Pulmonary artery endothelial cell (primary cell): ENCODE results near the gene ZC2HC1B. TPM values are rescaled to one million over a fixed set of nuclear protein-coding genes. Genes with fewer than 3 reads are reported as not detected.
"Not testable (repeated sequence)": the region's sequence is repeated elsewhere in the genome, so short reads cannot be mapped to it uniquely, and the experiment has no call there.

ENCODE experiments used
- DNase-seq: peaks from one replicate; pipeline ENCODE4 v3.0.0-alpha.2; 2011; ENCODE audit warnings: low read depth, low spot score
- total RNA-seq: library from RNA; depleted of rRNA; stranded (reverse); fragments of >200 nt; gene quantifications from 2 replicates; pipeline ENCODE4 v1.2.3, GENCODE V29; 2014

Gene ZC2HC1B, protein sequence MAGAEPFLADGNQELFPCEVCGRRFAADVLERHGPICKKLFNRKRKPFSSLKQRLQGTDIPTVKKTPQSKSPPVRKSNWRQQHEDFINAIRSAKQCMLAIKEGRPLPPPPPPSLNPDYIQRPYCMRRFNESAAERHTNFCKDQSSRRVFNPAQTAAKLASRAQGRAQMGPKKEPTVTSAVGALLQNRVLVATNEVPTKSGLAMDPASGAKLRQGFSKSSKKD
- total RNA-seq: not detected in 2 replicates

DNA sequence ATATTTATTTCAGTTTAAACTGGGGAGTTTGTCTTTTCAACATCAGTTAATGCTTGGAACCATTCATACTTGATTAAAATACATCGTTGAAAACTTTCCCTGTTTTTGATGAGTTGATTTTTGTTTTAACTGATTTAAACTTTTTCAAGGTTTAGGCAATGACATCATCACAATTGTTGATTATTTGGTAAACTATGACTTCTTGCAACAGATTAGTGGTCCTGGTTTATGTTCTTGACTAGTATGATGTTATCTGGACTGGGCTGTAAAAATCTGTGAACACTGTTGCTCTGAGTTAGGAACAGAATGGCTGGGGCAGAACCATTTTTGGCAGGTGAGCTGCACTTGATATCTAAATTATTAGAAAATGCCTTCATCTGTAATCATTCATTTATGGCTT lies at the start of gene ZC2HC1B:
TSS of gene ZC2HC1B (plus strand) at position 241 of the 400 bp plus-strand sequence. CDS start at position 307, 66 bp downstream.
- DNase-seq: no peak

DNA sequence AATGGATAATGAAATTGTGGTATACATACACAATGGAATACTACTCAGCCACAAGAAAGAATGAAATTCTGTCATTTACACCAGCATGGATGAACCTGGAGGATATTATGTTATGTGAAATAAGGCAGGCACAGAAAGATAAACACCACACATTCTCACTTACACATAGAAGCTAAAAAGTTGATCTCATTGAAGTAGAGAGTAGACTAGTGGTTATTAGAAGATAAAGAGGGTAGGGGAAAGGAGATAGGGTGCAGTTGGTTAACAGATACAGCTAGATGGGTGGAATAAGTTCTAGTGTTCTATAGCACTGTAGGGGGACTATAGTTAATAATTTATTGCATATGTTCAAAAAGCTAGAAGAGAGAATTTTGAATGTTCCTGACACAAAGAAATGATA lies 46.7 kb upstream of the ZC2HC1B start:
- DNase-seq: no peak

DNA sequence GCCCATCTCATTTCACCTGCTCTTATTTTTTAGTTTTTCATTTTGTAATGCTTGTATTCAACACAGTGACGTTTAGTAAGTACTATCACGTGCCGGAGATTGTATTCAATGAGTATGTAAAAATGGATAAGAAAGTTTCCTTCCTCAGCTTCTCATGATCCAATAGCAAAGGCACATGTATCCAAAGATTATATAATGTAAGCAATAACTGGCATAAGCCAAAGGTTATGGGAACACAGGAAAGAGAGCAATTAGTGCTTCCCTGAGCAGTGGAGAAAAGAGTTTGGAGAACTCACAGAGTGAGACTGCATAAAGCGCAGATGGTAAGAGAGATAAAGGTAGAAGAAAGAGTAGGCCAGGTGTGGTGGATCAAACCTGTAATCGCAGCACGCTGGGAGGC lies 42.9 kb upstream of the ZC2HC1B start:
- peak; percentile 83 for DNase-seq

DNA sequence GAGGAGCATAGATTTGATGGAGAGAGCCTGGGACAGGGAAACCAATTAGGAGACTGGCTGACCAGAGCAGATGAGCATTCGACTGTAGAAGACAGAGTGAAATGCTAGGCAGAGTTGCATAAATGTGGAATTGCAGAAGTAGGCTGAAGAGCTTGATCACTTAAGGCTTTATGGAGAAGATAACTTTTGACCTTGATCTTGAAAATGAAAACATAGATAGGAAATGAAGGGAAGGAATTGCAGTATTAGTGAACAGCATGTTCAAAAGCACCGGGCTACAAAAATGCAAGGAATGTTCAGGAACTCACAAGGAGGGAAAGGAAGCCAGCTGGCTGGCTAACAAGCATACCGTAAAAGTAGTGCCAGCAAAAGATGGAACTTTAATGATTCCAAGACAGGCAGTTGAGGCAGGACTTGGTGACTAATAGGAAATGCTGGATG lies 41.7 kb upstream of the ZC2HC1B start:
- DNase-seq: peak; percentile 96

DNA sequence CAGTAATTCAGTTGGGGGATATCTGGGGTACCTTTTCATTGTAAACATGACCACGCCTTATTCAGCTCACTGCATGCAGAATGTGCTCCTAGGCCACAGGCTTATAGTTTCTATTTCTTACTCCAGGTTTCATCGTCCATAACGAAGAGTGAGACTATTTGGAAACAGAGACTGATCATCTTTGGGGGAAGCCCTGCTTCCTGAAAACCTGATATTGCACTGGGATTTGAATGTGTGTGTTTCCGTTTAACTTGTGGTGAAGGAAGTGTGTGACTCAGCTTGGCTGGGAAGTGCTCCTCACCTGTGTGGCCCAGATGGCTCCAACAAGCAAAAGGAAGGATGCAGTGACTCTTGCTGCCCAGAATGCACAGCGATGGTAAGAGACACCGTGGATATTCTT lies 40.7 kb upstream of the ZC2HC1B start:
- DNase-seq: peak; percentile 76

DNA sequence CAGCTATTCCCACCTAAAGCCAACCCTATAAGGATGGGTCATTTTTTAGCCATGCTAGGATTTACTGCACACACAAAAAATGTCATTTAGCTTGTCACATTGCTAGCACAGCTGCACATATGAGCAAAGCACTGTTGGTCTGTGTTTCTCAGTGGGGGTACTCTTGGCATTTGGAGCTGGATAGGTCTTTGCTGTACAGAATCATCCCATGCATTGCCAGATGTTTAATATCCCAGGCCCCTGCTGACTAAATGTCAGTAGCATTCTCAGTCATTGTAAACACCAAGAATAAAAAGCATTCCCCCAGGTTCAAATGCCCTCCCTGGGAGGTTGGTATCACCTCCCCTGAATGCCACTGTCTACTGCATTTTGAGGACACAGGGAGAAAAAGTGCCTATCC lies 35.7 kb upstream of the ZC2HC1B start:
- no peak for DNase-seq

DNA sequence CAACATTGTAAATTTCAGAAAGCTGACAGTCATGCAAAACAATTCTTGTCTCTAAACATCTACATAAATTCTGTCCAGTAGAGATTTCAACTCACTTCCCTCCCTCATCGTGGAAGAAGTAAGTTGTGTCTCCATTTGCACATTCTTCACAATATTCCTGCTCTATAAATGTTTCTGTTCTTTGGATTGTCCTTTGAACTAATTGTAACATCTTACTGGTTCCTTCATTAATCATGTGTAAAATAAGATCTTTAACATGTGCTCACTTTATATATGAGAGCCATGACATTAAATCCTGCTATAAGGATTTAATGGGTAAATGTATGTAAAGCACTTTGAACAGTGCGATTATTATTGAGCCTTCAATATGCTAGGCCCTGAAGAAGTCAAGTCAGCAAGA lies 28.1 kb upstream of the ZC2HC1B start:
- no peak for DNase-seq

DNA sequence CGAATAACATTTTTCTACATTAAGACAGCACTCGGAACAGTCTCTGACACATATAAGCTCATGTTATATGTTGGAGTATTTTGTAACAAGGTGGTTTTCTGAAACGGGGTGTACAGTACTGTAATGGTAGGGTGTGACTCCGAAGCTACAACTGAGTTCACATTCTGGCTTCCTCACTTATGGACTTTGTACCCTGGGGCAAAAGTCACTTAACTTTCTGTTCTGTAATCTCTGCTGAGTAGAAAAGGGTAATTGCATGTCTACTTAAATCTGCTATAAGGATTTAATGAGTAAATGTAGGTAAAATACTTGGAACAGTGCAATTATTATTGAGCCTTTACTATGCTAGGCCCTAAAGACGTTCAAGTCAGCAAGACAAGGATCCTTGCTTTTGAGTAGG lies 25.9 kb upstream of the ZC2HC1B start:
- no peak for DNase-seq

DNA sequence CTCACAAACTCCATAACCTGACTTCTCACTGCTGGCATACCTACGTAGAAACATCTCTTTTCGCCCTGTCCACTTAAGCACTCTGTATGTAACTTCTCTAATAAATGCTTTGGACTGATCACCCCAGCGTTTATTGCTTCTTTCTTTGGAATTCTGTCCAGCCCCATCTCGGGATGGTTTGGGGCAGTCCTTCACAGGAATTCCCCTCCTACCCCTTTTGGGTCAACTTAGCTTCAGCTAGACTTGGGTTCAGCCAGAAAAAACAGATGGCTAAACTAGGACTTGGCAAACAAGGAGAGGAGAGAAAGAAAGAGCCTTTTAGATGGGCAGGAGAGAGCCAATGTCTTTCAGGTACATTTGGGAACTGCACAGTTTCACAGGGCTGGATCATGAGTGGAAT lies 25.1 kb upstream of the ZC2HC1B start:
- no peak for DNase-seq

DNA sequence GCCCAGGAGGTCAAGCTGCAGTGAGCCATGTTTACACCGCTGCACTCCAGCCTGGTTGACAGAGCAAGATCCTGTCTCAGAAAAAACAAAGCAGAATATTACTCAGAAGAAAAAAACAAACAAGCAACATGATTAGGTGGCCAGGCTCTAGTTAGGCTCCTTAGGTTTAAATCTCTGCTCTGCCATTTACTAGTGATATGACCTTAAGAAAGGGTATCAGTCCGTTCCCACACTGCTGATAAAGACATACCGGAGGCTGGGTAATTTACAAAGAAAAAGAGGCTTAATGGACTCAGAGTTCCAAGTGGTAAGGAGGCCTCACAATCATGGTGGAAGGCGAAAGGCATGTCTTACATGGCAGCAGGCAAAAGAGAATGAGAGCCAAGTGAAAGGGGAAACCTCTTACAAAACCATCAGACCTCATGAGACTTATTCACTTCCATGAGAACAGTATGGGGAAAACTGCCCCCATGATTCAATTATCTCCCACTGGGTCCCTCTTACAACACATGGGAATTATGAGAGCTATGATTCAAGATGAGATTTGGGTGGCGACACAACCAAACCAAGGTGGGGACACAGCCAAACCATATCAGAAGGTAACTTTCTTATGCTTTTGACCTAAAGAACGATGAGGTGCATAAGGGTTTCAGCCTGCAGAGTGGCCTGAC lies 23.5 kb upstream of the ZC2HC1B start:
- no peak for DNase-seq

DNA sequence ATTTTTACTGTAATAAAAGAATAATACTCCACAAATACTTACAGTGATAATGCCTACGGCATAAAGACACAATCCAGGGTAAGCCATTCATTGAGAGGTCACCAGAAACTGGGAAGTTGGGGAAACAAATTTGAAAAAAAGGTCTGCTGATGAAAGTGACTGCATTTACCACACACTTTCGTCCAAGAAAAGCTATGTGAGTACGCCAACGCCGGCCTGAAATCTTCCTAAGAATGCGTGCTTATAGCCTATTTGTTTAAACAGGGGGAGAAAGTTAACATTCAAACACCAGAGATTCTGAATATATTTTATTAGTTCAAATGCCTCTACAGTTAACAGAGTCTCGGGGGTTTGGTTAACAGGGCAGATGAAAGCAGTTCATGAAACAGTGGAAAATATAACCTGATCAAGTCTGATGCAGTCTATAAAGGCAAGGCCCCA lies 21.8 kb upstream of the ZC2HC1B start:
- DNase-seq: no peak

DNA sequence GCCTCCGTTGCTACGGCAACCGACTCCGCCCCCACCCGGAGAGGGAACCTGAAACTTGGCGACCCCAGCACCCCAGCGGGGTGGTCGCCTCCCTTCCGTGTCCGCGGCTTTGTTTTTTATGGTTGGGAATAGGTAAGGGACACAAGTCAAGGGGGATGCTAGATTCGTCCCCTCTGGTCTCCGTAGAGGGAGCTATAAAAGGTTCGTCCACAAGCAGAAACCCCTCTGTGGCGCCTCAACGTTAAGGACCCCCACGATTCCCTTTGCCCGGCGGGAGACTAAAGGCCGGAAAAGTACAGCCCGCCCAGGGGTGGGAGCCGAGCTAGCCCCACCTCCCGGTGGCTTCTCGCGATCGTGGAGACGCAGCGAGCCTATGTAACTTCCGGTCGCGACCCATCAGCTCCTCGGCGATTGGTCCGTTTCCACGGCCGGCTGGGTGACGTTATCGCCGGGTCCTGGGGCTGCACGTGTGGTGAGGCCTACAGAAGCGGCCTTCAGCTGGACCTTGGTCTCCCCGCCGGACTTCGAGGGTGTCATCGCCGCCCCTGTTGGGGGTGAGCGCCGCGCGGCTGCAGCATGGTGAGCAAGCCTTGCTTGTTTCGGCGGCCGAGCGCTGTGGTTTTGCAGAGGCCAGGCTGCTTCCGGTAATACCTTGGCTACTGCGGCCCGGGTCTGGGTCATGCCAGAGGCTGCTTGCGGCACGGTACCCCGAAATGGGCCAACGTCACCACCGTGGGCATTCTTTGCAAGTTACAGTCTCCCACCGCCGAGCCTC lies 21.2 kb upstream of the ZC2HC1B start, which contains the start of gene LTV1:
TSS of gene LTV1 (plus strand) at position 437 of the 775 bp plus-strand sequence. CDS start at position 577, 140 bp downstream.
- peak; percentile 90 for DNase-seq

DNA sequence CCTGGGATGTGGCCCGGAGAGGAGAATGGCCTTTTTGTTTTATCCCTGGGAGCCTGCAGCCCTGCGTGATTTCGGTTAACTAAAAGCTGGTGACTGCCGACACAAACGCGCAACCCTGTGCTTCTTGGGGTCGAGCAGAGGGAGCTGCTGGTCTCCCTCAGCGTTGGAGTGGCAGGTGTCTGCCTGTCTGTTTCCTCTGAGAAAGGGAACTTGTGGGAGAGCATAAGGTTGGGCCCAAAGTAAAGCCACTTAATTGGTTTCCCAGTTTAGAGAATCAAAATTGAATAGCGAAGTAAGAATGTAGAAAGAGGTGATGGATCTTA lies 20.6 kb upstream of the ZC2HC1B start:
- no peak for DNase-seq

DNA sequence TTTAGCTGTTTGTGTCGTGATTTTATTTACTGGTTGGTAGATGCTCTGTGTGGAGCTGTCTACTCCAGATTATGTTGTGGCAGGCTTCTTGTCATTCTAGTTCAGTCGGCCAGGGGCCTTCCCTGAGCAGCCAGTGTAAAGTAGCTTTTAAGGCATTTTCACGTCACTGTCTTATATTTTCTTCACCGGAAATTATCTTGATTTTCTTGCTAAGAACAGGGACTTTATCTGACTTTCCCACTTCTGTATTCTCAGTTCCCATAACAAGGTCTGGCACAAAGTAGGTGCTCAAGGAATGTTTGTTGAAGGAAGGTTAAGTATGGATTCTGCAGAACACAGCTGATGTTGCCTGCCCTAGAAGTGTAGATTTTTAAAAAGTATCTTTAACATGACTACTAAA lies 20.3 kb upstream of the ZC2HC1B start:
- DNase-seq: no peak

DNA sequence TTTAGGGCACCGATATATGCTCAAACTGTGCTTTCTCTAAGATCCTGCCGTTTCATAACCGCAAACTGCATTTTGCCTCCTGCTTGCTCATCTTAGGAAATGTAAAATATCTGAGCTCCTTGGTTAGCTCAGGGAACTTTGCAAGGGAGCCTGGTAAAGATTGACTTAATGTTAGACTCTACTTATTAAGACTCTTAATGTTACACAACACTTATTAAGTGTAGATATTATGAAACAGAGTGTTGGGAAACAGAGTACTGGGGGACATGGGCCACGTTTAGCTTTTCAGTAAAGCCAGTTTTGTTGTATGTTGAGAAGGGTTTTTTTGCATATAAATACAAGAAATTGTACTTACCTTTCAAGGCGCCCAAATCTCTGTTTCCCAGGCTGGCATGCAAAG lies 19.2 kb upstream of the ZC2HC1B start:
- no peak for DNase-seq

DNA sequence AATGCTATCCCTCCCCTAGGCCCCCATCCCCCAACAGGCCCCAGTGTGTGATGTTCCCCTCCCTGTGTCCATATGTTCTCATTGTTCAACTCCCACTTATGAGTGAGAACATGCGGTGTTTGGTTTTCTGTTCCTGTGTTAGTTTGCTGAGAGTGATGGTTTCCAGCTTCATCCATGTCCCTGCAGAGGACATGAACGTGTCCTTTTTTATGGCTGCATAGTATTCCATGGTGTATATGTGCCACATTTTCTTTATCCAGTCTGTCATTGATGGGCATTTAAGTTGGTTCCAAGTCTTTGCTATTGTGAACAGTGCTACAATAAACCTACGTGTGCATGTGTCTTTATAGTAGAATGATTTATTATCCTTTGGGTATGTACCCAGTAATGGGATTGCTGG lies 12.6 kb upstream of the ZC2HC1B start:
- not testable (repeated sequence) for DNase-seq

DNA sequence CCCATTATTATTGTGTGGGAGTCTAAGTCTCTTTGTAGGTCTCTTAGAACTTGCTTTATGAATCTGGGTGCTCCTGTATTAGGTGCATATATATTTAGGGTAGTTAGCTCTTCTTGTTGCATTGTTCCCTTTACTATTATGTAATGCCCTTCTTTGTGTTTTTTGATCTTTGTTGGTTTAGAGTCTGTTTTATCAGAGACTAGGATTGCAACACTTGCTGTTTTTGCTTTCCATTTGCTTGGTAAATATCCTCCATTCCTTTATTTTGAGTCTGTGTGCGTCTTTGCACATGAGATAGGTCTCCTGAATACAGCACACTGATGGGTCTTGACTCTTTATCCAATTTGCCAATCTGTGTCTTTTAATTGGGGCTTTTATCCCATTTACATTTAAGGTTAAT lies 9.2 kb upstream of the ZC2HC1B start:
- not testable (repeated sequence) for DNase-seq

DNA sequence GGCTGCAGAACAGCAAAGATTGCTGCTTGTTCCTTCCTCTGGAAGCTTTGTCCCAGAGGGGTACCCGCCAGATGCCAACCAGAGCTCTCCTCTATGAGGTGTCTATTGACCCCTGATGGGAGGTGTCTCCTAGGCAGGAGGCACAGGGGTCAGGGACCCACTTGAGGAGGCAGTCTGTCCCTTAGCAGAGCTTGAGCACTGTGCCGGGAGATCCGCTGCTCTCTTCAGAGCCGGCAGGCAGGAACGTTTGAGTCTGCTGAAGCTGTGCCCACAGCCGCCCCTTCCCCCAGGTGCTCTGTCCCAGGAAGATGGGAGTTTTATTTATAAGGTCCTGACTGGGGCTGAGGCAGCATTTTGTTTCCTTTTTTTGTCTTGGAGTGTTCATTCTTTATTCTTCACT lies 7.5 kb upstream of the ZC2HC1B start:
- not testable (repeated sequence) for DNase-seq

DNA sequence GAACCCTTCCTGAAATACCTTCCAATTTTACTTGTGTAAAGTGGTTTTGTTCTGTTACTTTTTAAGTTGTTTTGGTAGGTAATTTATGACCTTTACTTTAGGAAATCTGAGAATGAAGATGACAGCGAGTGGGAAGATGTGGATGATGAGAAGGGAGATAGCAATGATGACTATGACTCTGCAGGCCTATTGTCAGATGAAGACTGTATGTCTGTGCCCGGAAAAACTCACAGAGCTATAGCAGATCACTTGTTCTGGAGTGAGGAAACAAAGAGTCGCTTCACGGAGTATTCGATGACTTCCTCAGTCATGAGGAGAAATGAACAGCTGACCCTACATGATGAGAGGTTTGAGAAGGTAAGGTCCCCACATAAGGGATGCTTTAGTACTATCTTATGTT lies 6.6 kb upstream of the ZC2HC1B start:
- no peak for DNase-seq

DNA sequence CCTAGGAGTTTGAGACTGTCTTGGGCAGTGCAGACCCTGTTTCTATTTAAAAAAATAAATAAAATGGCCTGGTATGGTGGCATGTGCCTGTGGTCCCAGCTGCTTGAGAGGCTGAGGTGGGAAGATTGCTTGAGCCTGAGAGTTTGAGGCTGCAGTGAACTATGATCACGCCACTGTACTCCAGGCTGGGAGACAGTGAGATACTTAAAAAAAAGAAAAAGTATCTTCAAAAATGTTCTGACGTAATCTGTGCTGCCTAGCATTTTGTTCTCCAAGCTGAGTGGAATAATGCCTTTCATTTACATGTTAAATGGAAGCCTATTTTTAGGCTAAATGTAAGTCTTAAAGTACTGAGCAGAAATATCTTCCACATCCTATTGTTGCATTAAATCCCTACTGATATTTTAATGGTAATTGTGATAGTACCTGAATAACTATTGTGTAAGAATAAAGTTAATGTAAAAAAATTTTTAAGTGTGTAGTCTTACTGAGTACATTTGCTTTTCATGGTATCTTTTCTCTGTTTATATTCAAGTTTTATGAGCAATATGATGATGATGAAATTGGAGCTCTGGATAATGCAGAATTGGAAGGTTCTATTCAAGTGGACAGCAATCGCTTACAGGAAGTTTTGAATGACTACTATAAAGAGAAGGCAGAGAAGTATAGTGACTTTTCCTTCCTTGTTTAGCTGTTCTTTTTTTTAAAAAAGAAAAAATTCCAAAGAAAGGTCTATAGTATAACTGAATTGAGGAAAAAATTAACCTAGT lies 4.2 kb upstream of the ZC2HC1B start:
- DNase-seq: no peak

DNA sequence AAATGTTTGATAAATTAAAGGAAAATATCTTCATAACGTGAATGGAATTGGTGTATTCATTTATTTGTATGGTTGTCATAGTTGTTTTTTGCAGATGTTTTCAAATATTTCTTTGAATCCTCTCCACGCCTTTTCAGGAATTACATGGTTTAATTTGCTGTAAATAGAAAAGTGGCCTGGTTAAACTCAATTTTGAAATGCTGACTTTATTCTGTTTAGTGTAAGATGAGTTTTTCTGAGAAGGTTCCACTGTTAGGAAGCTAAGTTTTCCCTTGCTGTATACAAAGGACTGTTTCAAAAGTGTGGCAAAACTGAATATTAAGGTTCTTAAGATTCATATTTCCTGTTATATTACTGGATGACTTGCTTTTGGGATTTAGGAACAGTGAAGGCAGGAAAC lies 503 bp upstream of the ZC2HC1B start:
- DNase-seq: no peak

DNA sequence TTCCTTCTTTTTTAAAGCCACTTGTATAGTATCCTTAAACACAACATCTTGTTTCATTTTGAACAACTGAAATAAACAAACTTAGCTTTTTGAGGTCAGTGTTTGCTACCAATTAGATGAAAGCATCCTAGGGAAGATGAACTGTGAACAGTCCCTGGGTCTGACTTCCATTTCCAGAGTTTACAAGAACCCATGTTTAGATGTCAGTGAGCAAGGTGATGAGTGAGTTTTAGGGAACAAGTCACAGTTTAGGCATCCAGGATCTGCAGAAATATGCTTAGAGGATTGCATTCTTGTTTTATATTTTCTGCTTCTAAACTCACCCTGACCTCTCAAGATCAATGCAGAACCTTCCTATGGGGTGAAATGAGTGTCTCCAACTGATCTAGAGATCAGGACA lies 3.0 kb downstream of the ZC2HC1B start:
- DNase-seq: no peak
